Measurements from ENCODE around the gene DKKL1.
"Not testable (repeated sequence)": the region's sequence is repeated elsewhere in the genome, so short reads cannot be mapped to it uniquely, and the experiment has no call there.

DKKL1 gene

DNA sequence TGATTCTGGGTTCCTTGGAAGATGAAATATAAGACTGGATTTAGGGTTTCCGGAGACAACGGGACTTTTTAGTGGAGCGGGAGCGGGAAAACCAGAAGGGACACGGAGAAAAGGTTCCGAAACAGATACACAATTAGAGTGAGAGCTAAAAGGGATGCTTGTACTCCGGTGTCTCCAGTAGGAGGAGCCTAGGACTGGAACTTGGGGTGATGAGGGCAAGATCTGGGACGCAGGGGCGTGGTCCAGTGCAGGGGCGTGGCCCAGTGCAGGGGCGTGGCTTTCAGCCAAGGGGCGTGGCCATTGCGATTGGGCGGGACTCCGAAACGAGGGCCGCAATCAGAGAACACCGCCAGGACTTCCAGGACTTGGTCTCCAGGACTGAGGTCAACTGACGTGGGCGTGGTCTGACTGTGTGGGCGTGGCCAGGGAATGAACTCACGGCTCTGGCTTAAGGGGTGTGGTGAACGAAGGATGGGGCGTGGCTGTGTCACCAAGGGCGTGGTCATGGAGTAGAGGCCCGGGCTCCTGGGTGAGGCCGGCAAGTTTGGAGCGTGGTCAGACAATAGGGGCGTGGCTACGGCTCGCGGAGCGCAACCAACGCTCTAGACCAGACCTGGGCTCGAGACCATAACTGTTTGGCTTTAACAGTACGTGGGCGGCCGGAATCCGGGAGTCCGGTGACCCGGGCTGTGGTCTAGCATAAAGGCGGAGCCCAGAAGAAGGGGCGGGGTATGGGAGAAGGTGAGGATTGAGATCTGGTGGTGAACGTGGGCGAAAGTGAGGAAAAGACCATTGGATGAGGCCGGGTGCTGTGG lies at the start of gene DKKL1:
Gene DKKL1, plus strand, starts transcription at position 610 of the 815 bp plus-strand sequence. Its CDS starts 122 bp downstream, at position 732.
- no peak for DNase-seq

GRCh38 chr19:49315111-49315510 lies 48.6 kb upstream of the DKKL1 start:
- no peak for DNase-seq

- no peak for DNase-seq
These were observed 47.4 kb upstream of the DKKL1 start for GRCh38 chr19:49316284-49316683.

DNA sequence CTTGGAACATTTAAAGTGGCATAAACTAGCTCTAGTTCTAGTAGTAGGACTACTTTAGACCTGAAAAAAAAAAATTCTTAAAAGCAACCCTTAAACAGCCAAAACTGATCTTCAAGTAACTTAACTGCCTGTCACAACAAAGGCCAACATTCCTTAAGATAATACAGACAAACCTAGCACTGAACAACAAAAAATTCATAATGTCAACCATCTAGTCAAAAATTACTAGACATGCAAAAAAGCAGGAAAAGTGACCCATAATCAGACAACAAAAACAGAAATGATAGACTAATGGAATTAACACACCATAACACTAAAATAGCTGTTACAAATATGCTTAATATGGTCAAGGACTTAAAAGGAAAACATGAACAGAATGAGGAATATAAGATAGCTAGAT lies 45.4 kb upstream of the DKKL1 start:
- DNase-seq = no peak

DNA sequence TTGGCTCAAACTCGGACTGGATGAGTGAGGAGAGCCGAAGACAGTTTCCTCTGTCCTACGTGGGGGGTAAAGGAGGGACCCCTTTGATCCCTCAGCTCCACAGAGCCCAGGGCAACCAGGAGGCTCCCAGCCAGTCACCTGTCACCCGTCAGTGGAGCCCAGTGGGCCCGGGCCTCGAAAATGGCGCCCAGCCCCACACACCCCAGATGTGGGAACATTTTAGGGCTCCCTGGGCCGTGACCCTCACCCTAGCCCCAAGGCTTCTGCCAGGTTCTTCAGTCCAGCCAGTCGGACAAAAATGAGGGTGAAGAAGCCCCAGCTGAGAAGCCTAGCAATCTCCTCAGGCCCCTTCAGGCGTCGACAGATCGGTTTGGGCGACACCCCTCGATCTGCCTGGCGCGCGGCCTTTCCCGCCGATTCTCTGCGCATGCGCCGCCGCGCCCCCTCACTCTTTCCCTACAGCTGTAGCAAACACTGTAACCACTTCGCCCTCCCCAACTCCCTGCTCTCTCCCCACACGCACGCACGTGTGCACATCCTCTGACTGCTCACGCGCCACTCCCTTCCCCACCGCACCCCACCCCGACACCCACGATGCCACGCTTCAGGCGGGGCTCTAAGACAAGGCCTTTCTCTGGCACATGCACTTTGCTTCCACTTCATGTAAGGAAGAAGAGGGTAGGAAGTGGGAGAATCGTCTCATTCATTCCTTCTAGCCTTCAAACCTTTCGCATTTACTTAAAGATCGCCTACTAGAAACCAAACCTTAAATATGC lies 38.7 kb upstream of the DKKL1 start, which contains the start of gene SLC6A16:
Gene SLC6A16, minus strand, starts transcription at position 391 of the 776 bp plus-strand sequence. CDS start 13,844 bp downstream, outside the sequence.
- no peak for DNase-seq

DNA sequence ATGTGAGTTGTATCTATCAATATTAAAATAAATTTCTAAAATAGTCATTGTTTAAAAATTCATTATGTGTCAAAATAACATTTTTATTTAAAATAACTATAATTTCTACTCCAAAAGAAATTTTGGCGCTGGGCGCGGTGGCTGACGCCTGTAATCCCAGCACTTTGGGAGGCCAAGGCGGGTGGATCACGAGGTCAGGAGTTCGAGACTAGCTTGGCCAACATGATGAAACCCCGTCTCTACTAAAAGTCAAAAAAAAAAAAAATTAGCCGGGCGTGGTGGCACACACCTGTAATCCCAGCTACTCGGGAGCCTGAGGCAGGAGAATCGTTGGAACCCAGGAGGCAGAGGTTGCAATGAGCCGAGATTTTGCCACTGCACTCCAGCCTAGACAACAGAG lies 37.9 kb upstream of the DKKL1 start:
- DNase-seq = not testable (repeated sequence)

- DNase-seq = no peak
These were observed 37.4 kb upstream of the DKKL1 start for GRCh38 chr19:49326165-49326704.

DNA sequence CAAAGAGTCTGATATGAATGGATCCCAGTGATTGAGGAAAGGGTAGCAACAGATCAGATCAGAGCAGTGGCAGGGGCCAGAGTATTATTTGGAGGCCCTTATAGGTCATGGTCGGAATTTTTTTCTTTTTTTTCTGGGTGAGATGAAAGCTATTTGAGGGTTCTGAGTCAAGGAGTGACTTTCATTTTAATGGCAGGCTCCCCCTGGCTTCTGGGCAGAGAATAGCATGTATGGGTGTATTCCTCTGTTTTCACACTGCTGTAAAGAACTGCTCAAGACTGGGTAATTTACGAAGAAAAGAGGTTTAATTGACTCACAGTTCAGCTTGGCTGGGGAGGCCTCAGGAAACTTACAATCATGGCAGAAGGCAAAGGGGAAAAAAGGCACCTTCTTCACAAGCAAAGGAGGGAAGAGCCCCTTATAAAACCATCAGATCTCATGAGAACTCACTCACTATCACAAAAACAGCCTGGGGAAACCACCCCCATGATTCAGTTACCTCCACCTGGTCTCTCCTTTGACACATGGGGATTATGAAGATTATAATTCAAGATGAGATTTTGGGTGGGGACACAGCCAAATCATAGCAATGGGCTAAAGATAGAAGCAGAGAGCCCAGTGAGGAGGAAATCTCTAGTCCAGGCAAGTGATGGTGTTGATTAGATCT lies 35.7 kb upstream of the DKKL1 start:
- DNase-seq = no peak

DNA sequence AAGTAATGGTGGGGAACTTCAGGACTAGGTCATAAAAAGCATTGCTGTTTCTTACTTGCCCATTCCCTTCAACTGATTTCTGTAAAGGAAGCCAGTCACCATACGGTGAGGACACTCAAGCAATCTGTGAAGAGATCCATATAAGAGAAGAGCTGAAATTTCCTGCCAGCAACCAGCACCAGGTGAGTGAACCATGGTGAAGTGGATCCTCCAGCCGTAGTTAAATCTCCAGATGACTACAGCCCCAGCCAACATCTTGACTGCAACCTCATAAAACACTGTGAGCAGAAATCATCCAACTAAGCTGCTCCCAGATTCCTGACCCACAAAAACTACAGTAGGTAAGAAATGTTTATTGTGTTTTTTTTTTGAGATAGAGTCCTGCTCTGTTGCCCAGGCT lies 34.9 kb upstream of the DKKL1 start:
- no peak for DNase-seq

DNA sequence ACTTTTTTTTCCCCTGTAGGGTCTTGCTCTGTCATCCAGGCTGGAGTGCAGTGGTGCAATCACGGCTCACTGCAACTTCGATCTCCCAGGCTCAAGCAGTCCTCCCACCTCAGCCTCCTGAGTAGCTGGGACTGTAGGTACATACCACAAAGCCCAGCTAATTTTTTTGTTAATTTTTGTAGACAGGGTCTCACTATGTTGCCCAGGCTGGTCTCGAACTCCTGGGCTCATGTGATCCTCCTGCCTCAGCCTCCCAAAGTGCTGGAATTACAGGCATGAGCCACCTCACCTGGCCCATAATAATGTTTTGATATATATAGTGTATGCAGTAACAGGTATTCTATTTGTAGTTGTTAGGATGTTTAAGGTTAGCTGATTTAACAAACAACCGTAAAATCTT lies 32.5 kb upstream of the DKKL1 start:
- DNase-seq = not testable (repeated sequence)

DNA sequence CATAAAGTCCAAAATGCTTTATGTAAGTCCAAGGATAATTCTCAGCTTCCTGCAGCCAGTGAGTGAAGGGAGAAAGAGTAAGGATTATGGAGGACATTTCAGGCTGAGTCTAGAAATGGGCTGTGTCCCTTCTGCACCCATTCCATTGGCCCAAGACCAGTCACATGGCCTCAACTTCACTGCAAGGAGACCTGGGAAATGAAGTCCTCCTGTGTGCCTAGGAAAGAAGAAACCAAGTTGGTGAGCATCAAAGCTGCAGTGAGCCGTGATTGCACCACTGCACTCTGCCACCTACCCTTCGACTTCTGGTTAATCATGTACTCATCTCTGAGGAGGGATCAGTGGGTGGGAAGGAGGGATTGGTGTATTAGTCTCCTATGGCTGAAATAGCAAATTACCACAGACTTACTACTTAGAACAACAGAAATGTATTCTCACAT lies 32.0 kb upstream of the DKKL1 start:
- no peak for DNase-seq

GRCh38 chr19:49332691-49333417 lies 30.8 kb upstream of the DKKL1 start:
- not testable (repeated sequence) for DNase-seq

- no peak for DNase-seq
These were observed 30.3 kb upstream of the DKKL1 start for GRCh38 chr19:49333418-49333805.

DNA sequence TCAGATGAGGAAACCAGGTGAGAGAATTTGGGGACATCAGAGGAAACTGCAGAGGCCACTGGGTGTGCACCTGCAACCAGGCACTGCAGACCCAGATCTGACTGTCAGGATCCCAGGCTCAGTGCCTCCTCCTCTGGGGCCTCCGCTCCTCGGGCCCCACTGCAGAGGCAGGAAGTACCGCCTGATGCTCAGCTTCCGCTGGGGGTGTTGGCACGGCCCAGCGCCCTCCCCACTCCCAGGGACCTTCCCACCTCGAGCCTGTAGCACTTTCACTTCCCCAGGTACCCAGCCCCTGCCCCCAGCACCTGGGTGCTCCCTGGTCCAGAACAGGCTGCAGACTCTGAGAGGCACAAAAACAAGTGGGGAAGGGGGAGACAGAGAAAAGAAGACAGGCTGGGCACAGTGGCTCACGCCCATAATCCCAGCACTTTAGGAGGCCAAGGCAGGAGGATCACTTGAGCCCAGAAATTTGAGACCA lies 29.8 kb upstream of the DKKL1 start:
- no peak for DNase-seq

DNA sequence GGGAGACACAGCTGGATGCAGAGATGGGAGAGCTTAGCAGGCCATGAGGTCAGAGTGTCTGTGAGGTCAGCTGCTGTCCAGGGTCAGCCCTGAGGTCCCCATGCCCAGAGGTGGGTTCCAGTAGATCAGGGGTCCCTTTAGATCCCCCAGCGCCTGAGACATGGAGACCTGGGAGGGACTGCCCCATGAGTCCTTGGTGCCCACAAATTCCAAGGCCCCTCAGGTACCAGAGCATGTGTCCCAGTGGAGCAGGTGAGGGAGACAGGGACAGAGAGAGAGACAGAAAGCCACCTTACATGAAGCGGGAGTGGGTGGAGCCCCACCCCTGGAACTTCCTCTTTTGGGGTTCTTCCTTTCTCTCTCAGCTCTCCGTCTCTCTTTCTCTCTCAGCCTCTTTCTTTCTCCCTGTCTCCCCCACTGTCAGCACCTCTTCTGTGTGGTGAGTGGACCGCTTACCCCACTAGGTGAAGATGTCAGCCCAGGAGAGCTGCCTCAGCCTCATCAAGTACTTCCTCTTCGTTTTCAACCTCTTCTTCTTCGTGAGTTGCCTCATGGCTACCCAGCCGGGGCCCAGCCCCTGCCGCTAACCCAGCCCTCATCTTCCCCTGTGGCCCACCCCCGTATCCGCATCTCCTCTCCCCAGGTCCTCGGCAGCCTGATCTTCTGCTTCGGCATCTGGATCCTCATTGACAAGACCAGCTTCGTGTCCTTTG lies 28.4 kb upstream of the DKKL1 start, which contains the start of gene CD37:
Gene CD37, plus strand, starts transcription at position 336 of the 713 bp plus-strand sequence. Its CDS starts 135 bp downstream, at position 471.
- no peak for DNase-seq

DNA sequence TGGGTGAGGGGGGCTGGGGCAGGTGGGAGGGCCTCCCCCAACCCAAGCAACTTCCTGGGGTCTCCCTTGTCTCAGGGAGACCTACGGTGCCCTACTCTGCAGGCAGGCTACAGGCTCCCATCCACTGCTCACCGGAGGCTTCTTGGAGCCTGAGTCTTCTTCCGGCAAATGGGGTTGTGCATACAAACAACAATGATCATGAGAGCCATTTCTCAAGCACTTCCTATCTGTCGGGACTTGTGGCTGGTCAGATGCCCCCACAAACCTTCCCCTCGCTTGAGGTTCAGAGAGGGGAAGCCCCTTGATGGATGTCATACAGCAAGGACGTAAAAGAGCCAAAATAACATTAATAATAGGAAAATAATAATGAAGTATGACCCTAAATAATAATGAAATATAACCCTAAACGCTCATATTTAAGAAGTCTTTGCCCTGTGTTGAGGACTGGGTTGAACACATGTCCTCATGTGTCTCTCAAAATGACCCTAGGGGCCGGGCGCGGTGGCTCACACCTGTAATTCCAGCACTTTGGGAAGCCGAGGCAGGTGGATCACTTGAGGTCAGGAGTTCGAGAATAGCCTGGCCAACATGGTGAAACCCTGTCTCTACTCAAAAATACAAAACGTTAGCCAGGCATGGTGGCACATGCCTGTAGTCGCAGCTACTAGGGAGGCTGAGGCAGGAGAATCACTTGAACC lies 27.7 kb upstream of the DKKL1 start:
- DNase-seq = no peak

GRCh38 chr19:49336482-49337266 lies 27.0 kb upstream of the DKKL1 start:
- no peak for DNase-seq

- no peak for DNase-seq
These were observed 26.2 kb upstream of the DKKL1 start for GRCh38 chr19:49337267-49338022.

Data from cortex of kidney (tissue), 1 donor.